ENCODE measurements around the gene NUP58.

DNA sequence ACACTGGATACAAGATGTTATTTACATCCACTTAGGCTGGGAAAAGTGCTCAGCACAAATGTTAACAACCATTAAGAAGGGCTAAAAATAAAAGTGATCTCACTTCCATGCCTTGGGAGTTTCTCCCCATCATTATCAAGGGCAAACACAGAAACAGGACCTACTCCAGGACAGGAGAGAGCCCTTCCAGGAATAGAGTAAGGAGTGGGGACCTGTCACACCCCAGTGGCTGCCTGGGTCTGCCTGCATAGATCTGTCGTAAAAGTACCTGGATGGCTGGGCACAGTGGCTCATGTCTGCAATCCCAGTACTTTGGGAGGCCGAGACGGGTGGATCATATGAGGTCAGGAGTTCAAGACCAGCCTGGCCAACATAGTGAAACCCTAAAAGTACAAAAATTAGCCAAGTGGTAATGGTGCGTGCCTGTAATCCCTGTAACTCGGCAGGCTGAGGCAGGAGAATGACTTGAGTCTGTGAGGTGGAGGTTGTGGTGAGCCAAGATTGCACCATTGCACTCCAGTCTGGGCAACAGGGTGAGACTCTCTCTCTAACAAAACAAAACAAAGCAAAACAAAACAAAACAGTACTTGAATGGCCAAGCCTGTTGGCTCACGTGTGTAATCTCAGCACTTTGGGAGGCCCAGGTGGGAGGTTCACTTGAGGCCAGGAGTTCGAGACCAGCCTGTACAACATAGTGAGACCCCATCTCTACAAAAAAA is 76.0 kb downstream of the NUP58 start:
- no peak for TF ChIP-seq EZH2 (IDR thresholded peaks at IDR 0.05; ENCODE audit: insufficient read depth, poor library complexity, severe bottlenecking)
- TF ChIP-seq EZH2phosphoT487 (IDR thresholded peaks at IDR 0.05; ENCODE audit: insufficient read depth, low read depth), result no peak
